ENCODE results near the gene BMP6.

BMP6 gene

GRCh38 chr6:7912736-7913517, 187.0 kb downstream of the BMP6 start:
- H3K4me1 Mint-ChIP-seq = peaks cover 6% of the 10 kb centered on the region
- H3K27me3 Mint-ChIP-seq = no peaks in the 10 kb centered on the region
- DNase-seq (ENCODE audit: low spot score in 2 of 2) = no peak
- no peaks in the 10 kb centered on the region for H3K9me3 Mint-ChIP-seq
- H3K27ac Mint-ChIP-seq (ENCODE audit: low read depth) = no peak overlapping the region
- no peaks in the 10 kb centered on the region for H3K36me3 Mint-ChIP-seq (ENCODE audit: insufficient read depth)
- ATAC-seq (replicated peaks; ENCODE audit: extremely low read depth, poor library complexity, severe bottlenecking) = no peak
- no peak overlapping the region for H3K4me3 Mint-ChIP-seq

GRCh38 chr6:7914311-7914710, 188.4 kb downstream of the BMP6 start:
- no peaks in the 10 kb centered on the region for H3K36me3 Mint-ChIP-seq (ENCODE audit: insufficient read depth)
- DNase-seq (ENCODE audit: low spot score in 2 of 2) (no peak), ATAC-seq (replicated peaks; ENCODE audit: extremely low read depth, poor library complexity, severe bottlenecking) (no peak)
- H3K27ac Mint-ChIP-seq (ENCODE audit: low read depth) = no peak overlapping the region
- H3K4me1 Mint-ChIP-seq = peaks cover 4% of the 10 kb centered on the region
- H3K27me3 Mint-ChIP-seq = no peaks in the 10 kb centered on the region
- no peak overlapping the region for H3K4me3 Mint-ChIP-seq
- H3K9me3 Mint-ChIP-seq = no peaks in the 10 kb centered on the region

- no peak for ATAC-seq (replicated peaks; ENCODE audit: extremely low read depth, poor library complexity, severe bottlenecking)
Measured at GRCh38 chr6:7914991-7915789, 189.3 kb downstream of the BMP6 start.

GRCh38 chr6:7916959-7917358, 191.1 kb downstream of the BMP6 start:
- H3K27me3 Mint-ChIP-seq = no peaks in the 10 kb centered on the region
- ATAC-seq (replicated peaks; ENCODE audit: extremely low read depth, poor library complexity, severe bottlenecking) (no peak), DNase-seq (ENCODE audit: low spot score in 2 of 2) (no peak)
- no peaks in the 10 kb centered on the region for H3K9me3 Mint-ChIP-seq
- no peak overlapping the region for H3K27ac Mint-ChIP-seq (ENCODE audit: low read depth)
- H3K4me3 Mint-ChIP-seq = no peak overlapping the region
- no peaks in the 10 kb centered on the region for H3K4me1 Mint-ChIP-seq
- no peaks in the 10 kb centered on the region for H3K36me3 Mint-ChIP-seq (ENCODE audit: insufficient read depth)

More at GRCh38 chr6:7914991-7915789, 189.3 kb downstream of the BMP6 start:
- no peak overlapping the region for H3K4me3 Mint-ChIP-seq
- no peak for DNase-seq (ENCODE audit: low spot score in 2 of 2)
- no peak overlapping the region for H3K27ac Mint-ChIP-seq (ENCODE audit: low read depth)
- H3K9me3 Mint-ChIP-seq = no peaks in the 10 kb centered on the region
- H3K27me3 Mint-ChIP-seq = no peaks in the 10 kb centered on the region
- no peaks in the 10 kb centered on the region for H3K36me3 Mint-ChIP-seq (ENCODE audit: insufficient read depth)
- no peaks in the 10 kb centered on the region for H3K4me1 Mint-ChIP-seq

- no peak overlapping the region for H3K27ac Mint-ChIP-seq (ENCODE audit: low read depth)
- DNase-seq (ENCODE audit: low spot score in 2 of 2) (no peak), ATAC-seq (replicated peaks; ENCODE audit: extremely low read depth, poor library complexity, severe bottlenecking) (no peak)
- no peak overlapping the region for H3K4me3 Mint-ChIP-seq
- H3K4me1 Mint-ChIP-seq = no peaks in the 10 kb centered on the region
- no peaks in the 10 kb centered on the region for H3K27me3 Mint-ChIP-seq
- H3K36me3 Mint-ChIP-seq (ENCODE audit: insufficient read depth) = no peaks in the 10 kb centered on the region
- no peaks in the 10 kb centered on the region for H3K9me3 Mint-ChIP-seq
Measured at GRCh38 chr6:7917729-7918128, 191.8 kb downstream of the BMP6 start.

- Mint-ChIP-seq H3K27ac (ENCODE audit: low read depth) (no peak overlapping the region), H3K4me3 (no peak overlapping the region), H3K4me1 (no peaks in the 10 kb centered on the region), H3K9me3 (no peaks in the 10 kb centered on the region), H3K27me3 (no peaks in the 10 kb centered on the region), H3K36me3 (ENCODE audit: insufficient read depth) (no peaks in the 10 kb centered on the region)
- DNase-seq (ENCODE audit: low spot score in 2 of 2) = no peak
- no peak for ATAC-seq (replicated peaks; ENCODE audit: extremely low read depth, poor library complexity, severe bottlenecking)
Measured at GRCh38 chr6:7918403-7918802, 192.5 kb downstream of the BMP6 start.

- no peaks in the 10 kb centered on the region for H3K4me1 Mint-ChIP-seq
- no peaks in the 10 kb centered on the region for H3K9me3 Mint-ChIP-seq
- no peak overlapping the region for H3K4me3 Mint-ChIP-seq
- no peak for ATAC-seq (replicated peaks; ENCODE audit: extremely low read depth, poor library complexity, severe bottlenecking)
- DNase-seq (ENCODE audit: low spot score in 2 of 2) = no peak
- H3K27me3 Mint-ChIP-seq = peaks cover 12% of the 10 kb centered on the region
- no peaks in the 10 kb centered on the region for H3K36me3 Mint-ChIP-seq (ENCODE audit: insufficient read depth)
- no peak overlapping the region for H3K27ac Mint-ChIP-seq (ENCODE audit: low read depth)
Measured at GRCh38 chr6:7919871-7920270, 194.0 kb downstream of the BMP6 start.

GRCh38 chr6:7920425-7920824, 194.5 kb downstream of the BMP6 start:
- DNase-seq (ENCODE audit: low spot score in 2 of 2) (no peak), ATAC-seq (replicated peaks; ENCODE audit: extremely low read depth, poor library complexity, severe bottlenecking) (no peak)
- Mint-ChIP-seq H3K36me3 (ENCODE audit: insufficient read depth) (no peaks in the 10 kb centered on the region), H3K27me3 (peaks cover 15% of the 10 kb centered on the region), H3K4me1 (no peaks in the 10 kb centered on the region), H3K4me3 (no peak overlapping the region), H3K27ac (ENCODE audit: low read depth) (no peak overlapping the region), H3K9me3 (no peaks in the 10 kb centered on the region)

- no peak for DNase-seq (ENCODE audit: low spot score in 2 of 2)
- H3K4me1 Mint-ChIP-seq = no peaks in the 10 kb centered on the region
- H3K9me3 Mint-ChIP-seq = no peaks in the 10 kb centered on the region
- ATAC-seq (replicated peaks; ENCODE audit: extremely low read depth, poor library complexity, severe bottlenecking) = no peak
- no peaks in the 10 kb centered on the region for H3K36me3 Mint-ChIP-seq (ENCODE audit: insufficient read depth)
- no peak overlapping the region for H3K27ac Mint-ChIP-seq (ENCODE audit: low read depth)
- H3K27me3 Mint-ChIP-seq = peaks cover 15% of the 10 kb centered on the region
- H3K4me3 Mint-ChIP-seq = no peak overlapping the region
Measured at GRCh38 chr6:7921046-7921445, 195.1 kb downstream of the BMP6 start.

- Mint-ChIP-seq H3K27me3 (peaks cover 20% of the 10 kb centered on the region), H3K9me3 (no peaks in the 10 kb centered on the region), H3K36me3 (ENCODE audit: insufficient read depth) (no peaks in the 10 kb centered on the region), H3K4me3 (no peak overlapping the region), H3K4me1 (no peaks in the 10 kb centered on the region), H3K27ac (ENCODE audit: low read depth) (no peak overlapping the region)
- no peak for DNase-seq (ENCODE audit: low spot score in 2 of 2)
- no peak for ATAC-seq (replicated peaks; ENCODE audit: extremely low read depth, poor library complexity, severe bottlenecking)
Measured at GRCh38 chr6:7921632-7922092, 195.8 kb downstream of the BMP6 start.

- no peak overlapping the region for H3K27ac Mint-ChIP-seq (ENCODE audit: low read depth)
- ATAC-seq (replicated peaks; ENCODE audit: extremely low read depth, poor library complexity, severe bottlenecking) = no peak
- no peak overlapping the region for H3K4me3 Mint-ChIP-seq
- peaks cover 29% of the 10 kb centered on the region for H3K27me3 Mint-ChIP-seq
- H3K36me3 Mint-ChIP-seq (ENCODE audit: insufficient read depth) = no peaks in the 10 kb centered on the region
- DNase-seq (ENCODE audit: low spot score in 2 of 2) = no peak
- H3K4me1 Mint-ChIP-seq = no peaks in the 10 kb centered on the region
- no peaks in the 10 kb centered on the region for H3K9me3 Mint-ChIP-seq
Measured at GRCh38 chr6:7922596-7922995, 196.7 kb downstream of the BMP6 start.

- Mint-ChIP-seq H3K9me3 (no peaks in the 10 kb centered on the region), H3K27ac (ENCODE audit: low read depth) (no peak overlapping the region), H3K4me1 (no peaks in the 10 kb centered on the region), H3K27me3 (peaks cover 52% of the 10 kb centered on the region), H3K4me3 (no peak overlapping the region), H3K36me3 (ENCODE audit: insufficient read depth) (no peaks in the 10 kb centered on the region)
- DNase-seq (ENCODE audit: low spot score in 2 of 2) (no peak), ATAC-seq (replicated peaks; ENCODE audit: extremely low read depth, poor library complexity, severe bottlenecking) (no peak)
Measured at GRCh38 chr6:7924867-7925266, 199.0 kb downstream of the BMP6 start.

Data from central memory CD8-positive, alpha-beta T cell (primary cell).